Fibroblast of the conjunctiva (primary cell): Measurements from ENCODE around the gene COPB2.
A peak's percentile ranks its signal among the peaks of the same experiment; 100 is the strongest.
"Not testable (repeated sequence)": the region's sequence is repeated elsewhere in the genome, so short reads cannot be mapped to it uniquely, and the experiment has no call there.

Experiments
- DNase-seq: peaks from one replicate; pipeline ENCODE4 v3.0.0-alpha.2; 2010; ENCODE audit warnings: low read depth

COPB2 gene

DNA sequence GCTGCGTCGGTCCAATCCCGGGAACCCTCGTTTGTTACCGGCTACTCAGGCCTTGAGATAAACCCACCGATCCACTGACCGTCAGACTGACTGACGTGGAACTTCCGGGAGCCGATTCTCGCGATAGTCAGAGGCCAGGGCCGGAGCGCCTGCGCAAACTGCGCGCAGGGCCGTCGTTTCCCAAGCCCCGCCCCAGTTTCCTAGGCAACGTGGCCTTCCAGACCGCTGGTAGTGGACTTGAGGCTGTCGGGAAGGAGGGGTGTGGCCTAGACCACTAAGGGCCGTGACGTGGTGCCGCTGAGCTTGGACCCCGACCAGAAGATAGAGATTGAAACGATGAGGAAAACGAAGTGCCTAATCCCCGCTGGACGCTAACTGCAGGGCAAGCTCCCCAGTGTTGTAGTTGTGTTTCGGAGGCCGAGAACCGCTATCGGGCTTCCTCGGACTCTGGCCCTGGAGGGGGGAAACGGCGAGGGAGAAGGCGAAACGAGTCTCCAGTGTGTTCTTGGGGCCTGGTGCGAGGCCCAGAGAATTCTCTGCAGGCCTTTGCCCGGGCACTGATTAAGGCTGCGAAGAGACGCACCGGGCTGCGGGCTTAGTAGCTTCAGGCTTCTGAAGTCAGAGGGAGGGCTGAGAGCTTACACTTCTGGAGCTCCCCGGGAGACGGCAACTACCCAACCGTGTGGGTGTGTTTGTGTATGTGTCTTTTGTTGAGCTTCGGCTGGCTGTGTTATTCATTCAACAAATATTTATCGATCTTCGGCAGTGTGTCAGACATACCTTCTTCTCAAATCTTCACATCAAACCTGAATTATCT is at the start of gene COPB2:
COPB2 (minus strand) TSS at position 96 of the 817 bp plus-strand sequence. CDS start 97 bp downstream, outside the sequence.
- peak; percentile 100 for DNase-seq

DNA sequence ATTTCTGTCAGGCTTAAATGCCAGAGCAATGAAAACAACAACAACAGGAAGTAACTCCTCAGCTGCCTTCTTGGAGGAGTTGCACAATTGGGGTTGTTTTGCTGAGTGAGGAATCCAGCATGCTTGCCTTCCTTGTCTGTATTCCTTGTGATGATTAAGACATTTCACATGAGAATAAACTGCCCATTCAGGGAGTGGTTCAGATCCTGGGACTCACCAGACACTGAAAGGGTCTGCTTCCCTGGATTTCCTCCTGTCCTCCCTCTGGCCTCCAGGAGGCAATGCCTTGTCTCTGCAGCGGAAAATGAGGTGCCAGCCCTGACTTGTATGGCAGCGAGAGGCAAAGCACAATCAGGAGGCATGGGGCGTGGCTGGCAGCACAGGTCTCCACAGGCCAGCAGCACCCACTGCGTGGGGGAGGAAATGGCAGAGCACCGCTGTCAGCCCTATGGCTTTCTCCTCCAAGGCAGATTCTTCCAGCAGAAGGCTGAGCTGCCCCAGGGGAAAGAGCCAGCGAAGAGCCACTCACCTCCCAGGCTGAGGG is 45.4 kb upstream of the COPB2 start:
- no peak for DNase-seq

DNA sequence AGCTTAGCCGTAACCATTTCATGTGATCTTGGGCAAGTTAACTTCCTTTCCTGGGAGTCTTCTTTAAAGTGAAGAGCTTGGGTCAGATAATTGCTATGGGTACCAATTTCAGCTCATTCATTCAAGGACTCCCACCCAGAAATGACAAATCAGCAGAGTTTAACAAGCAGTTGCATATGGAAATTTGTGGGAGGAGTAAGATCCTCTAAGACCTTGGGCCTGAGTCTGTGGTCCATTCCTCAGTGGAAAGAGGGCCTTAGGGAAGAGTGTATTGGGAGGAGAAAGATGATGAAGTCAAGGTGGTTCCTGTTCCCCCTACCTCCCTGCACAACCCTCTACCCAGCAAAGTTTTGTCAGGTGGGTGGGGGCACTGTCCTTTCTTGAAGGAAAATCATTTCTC is 44.8 kb upstream of the COPB2 start:
- no peak for DNase-seq

DNA sequence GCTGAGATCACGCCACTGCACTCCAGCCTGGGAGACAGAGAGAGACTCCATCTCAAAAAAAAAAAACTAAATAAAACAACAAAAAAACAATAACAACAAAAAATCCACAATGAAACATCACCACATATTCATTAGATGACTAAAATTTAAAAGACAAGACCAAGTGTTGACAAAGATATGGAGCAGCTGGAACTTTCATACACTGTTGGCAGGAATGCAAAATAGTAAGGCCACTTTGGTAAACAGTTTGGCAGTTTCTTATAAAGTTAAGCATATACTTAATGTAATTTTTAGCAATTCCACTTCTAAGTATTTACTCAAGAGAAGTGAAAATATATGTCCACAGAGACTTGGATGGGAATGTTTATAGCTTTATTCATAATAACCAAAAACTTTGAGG is 43.6 kb upstream of the COPB2 start:
- DNase-seq: no peak

DNA sequence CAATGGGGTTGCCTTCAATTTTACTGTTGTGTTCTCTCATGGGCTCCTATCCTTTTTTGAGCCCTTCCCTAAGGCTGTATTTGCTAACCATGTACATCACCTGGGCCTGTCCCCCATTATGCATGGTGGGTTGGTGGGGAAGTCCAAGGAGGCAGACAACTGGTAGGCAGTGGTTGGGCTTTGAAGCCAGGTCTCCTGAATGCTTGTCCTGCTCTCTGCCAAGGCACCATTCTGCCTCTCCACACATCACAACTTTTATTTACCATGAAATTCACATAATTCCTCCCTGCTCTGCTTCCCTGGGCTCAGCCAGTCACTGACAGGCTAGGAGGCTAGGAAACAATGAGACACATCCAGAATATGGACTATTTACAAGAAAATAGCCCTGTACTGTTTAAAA is 41.0 kb upstream of the COPB2 start:
- DNase-seq: no peak

DNA sequence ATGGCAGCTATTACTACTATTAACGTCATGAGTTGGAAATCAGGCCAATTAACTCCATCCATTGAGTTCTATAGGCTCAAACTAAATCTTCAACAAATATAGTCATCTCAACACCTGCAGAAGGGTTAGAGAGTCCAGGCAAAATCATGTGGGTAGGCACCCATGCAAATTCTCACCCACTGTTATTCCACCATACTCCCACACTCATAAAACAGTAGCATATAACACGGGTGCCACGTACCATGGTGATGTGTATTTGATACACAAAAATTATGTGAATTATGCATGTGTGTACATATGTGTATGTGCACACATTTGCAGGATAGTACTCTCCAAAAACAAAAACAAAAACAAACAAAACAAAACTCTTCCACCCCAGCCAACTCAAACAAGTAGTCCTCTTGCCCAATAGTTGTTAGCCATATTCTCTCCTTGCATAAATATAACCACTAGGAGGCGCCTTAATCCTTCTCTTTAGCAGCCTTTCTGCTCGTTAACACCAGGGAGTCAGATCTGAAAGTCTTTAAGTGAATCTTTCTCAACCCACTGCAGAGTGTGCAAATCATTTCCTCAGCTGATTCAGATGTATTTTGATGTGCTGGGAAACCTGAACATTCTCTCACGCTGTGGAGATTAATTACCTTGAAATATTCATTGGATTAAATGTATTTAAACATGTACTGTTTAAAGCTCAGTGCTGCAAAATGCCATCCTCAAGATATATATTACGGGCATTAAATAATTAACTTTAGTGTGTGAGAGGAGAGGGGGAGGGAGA is 38.0 kb upstream of the COPB2 start:
- peak; percentile 63 for DNase-seq

DNA sequence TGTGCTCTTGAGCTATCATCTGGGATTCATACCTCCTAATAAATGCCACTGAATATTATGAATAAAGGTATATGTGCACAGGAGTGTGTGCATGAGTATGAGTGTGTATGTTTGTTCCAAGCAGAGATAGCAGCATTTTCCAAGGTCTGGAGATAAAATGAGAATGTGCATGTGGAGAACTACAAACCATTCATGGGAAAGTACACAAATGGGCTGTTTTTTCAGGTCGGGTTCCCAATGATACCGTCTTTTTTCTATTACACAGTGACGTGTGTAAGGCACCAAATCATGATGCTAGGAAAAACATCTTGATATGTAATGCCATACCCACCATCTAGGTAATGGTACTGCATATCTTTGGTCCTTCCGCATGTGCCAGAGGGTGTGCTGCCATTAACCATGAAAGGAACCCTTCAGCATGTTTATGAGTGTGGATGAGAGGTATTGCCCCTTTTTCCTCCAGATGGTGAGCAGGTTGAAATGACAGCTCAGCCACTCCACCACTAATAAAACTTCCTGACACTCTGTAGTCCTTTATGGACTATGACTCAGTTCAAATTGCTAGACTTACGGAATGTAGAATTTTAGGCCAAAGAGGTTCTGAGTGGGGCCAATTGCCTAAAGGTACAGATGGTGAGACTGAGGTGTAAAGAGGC is 36.4 kb upstream of the COPB2 start:
- DNase-seq: no peak

DNA sequence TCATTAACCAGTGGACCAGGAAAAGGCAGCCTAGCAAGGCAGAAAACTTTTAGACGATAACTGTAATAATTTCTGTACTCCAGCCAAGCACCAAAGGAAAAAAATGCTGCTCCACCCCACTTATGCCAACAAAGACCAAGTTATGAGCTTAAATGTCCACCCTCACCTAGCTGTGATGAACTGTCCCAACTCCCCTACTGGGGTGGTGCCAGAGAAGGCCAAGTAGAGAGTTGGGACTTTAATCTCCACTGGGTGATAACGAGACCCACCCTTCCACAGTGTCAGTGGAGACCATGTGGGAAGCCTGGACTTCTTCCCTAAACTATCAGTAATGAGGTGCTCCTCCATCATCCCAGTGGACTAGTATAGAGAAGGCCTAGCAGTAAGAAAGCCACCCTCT is 33.8 kb upstream of the COPB2 start:
- DNase-seq: no peak

DNA sequence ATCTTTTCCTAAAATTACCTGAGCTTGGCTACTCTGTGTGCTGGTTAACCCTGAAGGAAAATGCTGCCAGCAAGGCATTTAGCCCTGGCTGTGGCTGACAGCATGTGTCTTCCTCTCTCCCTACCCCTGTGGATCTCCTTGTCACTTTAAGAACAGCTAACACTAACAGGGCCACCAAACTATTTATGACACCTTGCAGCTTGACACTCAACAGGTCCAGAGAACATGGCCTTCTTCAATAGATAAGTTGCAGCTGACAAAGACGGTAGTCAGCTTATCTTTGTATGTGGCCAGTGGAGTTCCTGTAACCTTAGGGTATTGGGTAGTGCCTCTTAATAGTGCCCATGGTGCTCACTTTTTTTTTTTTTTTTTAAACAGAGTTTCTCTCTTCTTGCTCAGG is 32.0 kb upstream of the COPB2 start:
- DNase-seq: no peak

DNA sequence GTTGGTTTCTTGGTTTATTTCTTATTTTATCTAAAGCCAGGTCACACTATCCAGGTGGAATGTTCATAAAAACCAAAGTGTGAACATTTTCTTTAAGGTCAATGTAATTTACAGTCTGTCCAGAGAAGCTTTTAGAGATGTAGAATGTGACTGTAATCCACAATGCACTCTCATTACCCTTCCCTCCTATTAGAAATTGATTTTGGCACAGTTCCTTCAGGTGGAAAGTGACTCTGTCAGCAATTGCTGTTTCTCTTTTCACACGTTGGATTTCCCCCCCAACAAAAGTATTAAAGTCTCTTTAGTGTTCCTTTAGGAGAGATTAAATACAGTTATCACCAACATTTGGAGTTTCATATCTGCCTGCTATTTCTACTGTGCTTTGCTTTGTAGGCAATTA is 31.6 kb upstream of the COPB2 start:
- DNase-seq: no peak

DNA sequence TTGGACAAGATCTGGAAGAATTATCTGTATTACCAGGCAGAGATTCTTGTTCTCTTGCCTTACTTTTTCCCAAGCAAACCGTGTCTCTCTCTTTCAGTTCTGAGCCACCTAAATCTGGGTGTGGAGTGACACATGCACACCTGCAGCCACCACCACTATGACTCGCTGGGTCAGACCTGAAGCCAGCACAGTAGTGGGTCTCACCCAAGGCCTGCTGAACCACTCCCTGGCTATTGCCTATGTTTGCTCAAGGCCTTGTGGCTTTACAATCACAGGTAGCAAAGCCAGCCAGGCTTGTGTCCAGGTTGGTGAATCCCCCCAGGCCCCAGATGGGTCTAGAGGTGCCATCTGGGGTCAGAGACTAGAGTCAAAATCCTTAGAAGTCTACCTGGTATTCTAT is 28.7 kb upstream of the COPB2 start:
- DNase-seq: no peak

DNA sequence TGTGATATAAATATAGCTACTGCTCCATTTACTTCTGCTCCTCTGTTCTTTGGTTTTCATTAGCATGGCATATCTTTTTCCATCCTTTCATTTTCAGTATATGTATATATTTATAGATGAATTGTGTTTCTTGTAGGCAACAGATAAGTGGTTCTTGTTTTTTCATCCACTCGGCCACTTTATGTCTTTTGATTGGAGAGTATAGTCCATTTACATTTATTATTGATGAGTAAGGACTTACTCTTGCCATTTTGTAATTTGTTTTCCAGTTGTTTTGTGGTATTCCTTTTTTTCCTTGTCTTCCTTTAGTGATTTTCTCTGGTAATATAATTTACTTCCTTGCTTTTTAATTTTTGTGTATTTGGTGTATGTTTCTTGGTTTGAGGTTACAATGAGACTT is 26.8 kb upstream of the COPB2 start:
- DNase-seq: no peak

DNA sequence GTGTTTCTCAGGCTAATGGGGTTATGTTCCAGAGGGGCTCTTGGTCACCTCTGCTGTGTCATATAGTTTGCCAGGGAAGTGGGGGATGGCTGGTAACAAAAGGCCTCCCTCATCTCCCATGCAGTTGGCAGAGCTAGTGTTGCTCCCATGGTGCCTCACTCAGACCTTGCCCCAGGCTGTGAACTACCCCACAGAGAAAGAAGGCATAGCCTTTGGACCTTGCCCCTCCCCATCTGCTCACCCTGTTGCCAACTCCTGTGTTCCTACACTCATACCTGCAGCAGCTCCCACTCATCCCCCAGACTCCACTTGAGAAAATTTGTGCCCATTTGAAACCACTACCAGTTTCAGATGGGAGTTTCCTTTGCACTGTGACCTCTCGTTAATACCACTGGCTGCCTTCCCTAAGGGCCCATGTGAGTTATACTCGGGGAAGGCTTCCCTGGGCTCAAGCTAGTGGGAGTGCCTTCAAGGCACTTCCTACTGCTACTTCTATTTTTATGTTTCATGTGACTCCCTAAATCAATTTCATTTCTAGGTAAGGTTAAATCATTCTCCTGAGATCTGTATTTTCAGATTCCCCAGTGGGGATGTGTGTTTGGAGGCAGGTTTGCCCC is 25.3 kb upstream of the COPB2 start:
- no peak for DNase-seq

DNA sequence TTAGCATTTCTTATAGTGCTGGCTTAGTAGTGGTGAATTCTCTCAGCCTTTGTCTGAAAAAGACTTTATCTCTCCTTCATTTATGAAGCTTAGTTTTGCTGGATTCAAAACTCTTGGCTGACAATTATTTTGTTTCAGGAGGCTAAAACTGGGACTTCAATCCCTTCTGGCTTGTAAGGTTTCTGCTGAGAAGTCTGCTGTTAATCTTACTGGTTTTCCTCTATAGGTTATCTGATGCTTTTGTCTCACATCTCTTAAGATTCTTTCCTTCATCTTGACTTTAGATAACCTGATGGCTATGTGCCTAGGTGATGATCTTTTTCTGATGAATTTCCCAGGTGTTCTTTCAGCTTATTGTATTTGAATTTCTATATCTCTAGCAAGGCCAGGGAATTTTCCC is 23.4 kb upstream of the COPB2 start:
- not testable (repeated sequence) for DNase-seq

DNA sequence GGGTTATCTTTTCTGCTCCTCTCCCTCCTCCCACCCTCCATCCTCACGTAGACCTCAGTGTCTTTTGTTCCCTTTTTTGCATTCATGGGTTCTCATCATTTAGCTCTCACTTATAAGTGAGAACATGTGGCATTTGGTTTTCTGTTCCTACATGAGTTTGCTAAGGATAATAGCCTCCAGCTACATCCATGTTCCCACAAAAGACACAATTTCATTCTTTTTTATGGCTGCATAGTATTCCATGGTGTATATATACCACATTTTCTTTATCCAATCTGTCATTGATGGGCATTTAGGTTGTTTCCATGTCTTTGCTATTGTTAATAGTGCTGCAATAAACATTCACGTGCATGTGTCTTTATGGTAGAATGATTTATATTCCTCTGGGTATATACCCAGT is 11.7 kb upstream of the COPB2 start:
- DNase-seq: not testable (repeated sequence)

DNA sequence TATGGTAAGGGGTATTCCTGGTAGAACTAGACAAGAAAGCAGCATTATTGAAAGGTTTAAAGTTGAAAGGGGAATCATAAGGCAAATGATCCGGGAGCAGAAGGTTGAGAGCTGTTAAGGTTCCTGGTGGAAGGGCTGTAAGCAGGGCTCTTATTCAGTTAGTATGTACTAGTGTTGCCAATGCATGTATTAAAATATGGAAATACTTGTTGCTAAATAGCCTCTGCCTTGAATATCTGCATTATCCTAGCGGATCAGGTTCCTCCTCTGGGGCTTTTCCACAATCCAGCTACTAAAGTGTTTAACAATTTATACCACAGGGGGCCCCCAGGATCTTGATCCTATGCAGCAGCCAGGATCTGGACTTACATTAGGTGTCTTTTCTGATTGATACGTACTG is 7.3 kb upstream of the COPB2 start:
- DNase-seq: no peak

DNA sequence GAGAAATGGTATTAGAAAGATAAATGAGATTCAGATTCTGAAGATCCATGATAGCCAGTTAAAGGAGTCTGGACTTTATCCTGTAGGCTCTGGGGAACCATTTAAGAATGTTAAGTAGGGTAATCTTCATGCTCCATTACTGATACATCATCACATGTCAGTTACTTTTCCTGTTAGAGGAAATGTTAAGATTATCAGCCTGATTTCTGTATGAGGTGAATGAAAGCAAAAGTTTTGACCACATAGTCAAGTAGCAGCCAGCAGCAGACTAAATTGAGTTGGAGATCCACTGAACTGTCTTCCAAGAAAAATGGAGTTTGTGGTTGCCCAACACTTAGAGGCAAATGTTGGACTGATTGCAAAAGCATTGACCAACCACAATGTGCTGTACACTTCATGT is 4.7 kb upstream of the COPB2 start:
- no peak for DNase-seq

DNA sequence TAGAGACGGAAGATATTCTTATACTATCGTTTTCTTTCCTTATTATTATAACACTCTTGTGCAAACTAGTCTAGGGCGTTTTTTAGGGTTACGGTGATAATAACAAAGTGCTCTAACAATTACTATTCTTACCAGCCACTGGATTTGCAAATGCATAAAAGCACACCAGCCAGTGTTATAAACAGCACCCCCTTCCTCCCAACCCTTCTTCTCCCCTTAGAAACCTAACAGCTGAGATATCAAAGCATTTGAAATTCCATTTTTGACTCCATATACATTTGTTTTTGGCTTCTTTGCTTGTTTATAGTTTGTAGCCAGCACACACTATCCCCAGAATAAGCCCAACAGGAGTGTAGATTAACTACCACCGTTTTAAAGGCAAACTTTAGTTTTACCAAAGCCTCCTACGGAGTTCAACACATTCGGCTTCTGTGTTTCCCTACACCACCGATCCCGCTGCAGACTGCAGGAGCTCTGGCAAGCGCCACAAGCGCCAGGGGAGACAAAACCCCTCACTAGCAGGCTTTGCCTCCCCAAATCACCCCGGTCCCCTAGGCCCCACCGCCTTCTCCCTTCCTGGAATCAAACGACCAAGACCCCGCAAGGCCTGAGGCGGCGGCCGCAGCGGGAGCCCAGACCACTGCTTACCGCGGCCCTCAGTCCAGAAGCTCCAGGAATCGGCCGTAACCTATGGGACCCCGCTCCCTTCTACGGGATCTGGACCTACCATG is 461 bp downstream of the COPB2 start:
- DNase-seq: no peak

DNA sequence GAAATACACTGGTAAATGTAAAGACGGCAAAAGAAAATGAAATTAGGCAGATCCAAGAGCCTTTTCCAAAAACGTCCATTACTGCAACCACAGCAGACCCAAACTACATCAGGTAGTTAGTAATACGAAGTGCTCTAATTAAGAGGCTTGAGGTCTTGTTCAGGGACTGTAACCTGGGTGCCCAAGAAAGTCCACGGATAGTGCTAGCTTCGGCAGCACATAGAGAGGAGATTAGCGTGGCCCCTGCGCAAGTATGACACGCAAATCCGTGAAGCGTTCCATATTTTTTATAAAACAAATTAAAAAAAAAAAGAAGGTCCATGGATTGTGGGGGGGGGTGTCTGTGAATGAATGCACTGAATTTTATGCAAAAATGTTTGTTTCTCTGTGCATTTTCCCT is 1.4 kb downstream of the COPB2 start:
- no peak for DNase-seq

DNA sequence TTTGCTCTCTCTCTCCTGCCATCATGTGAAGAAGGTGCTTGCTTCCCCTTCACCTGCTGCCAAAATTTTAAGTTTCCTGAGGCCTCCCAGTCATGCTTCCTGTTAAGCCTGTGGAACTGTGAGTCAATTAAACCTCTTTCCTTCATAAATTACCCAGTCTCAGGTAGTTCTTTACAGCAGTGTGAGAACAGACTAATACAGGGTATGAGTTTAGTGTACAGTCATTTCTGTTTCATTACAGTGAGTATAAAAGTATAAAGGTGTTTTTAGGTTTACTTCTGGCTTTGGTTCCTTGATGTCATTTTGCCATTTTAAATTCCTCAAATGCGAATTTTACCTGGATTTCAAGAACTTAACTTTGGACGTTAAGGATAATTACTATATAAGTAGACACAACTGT is 7.2 kb downstream of the COPB2 start:
- DNase-seq: not testable (repeated sequence)

DNA sequence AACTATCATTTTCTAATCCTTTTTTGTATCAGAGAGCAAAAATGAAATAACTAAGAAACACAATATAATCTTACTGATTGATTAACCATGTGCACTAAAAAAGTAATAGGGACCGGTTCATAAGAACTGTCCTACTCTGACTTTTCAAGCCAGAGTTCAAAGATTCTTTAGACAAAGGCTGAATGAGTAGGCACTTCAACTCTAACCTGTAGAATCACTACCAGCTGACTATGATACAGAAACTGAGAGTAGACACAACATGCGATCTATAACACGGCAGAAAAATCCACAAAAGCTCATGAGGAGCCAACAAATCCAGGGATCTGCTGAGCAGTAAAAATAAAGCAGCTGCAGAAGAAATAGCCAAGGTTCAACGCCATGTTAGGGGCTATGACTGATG is 8.9 kb downstream of the COPB2 start:
- no peak for DNase-seq
